GM12878 (cell line): ENCODE results near the gene HERC5. TPM values are rescaled to one million over a fixed set of nuclear protein-coding genes. Genes with fewer than 3 reads are reported as not detected.
"Not testable (repeated sequence)": the region's sequence is repeated elsewhere in the genome, so short reads cannot be mapped to it uniquely, and the experiment has no call there.

Source experiments
- ATAC-seq: fragments of 200-7000 bp; cut with Tn5 transposase; 3 replicates; pipeline ENCODE4 v1.9.1; 2020; ENCODE audit warnings: mild to moderate bottlenecking, moderate library complexity
- BruUV-seq: library from RNA; stranded (reverse); fragments of 400-500 nt; replicated peaks from 2 replicates; lab custom pipeline; 2021; lab: Mats Ljungman, UMichigan
- CTCF ChIA-PET: fragments of 300-600 bp; sonication (Branson Sonifier 250); formaldehyde crosslinking; extraction: SDS; loops from one replicate; lab custom pipeline; 2021; ENCODE audit warnings: inconsistent platforms; lab: Yijun Ruan, JAX
- POLR2A ChIA-PET: fragments of 350-600 bp; formaldehyde crosslinking; extraction: SDS; loops from one replicate; lab custom pipeline; 2021; ENCODE audit warnings: inconsistent platforms; lab: Charles Lee
- RAD21 ChIA-PET: fragments of 300-600 bp; sonication (Branson Sonifier 250); formaldehyde crosslinking; loops from one replicate; lab custom pipeline; 2023; ENCODE audit warnings: antibody characterized with exemption; ENCODE audit not compliant: unreplicated experiment; lab: Charles Lee
- SMC1A ChIA-PET: fragments of 300-600 bp; sonication (Branson Sonifier 250); formaldehyde crosslinking; loops from one replicate; lab custom pipeline; 2023; ENCODE audit not compliant: unreplicated experiment, uncharacterized antibody; lab: Charles Lee
- DNase-seq: peaks from one replicate; pipeline ENCODE4 v3.0.0-alpha.2; 2011; ENCODE audit warnings: low read depth, low spot score
- FAIRE-seq: peaks from 3 replicates; lab custom pipeline; 2011; peaks lifted over from hg19 to GRCh38; lab: Jason Lieb, UNC
- H2AFZ ChIP-seq: 2 replicates; pipeline ENCODE4 v1.6.0; 2011; ENCODE audit warnings: low read depth, low read length, control low read depth; ENCODE audit not compliant: control insufficient read depth
- H3K27ac ChIP-seq: 2 replicates; pipeline ENCODE4 v1.5.1; 2011; ENCODE audit warnings: control low read depth; ENCODE audit not compliant: control insufficient read depth, insufficient read depth
- H3K27me3 ChIP-seq, 2 experiments: replicated peaks in 1 of 2; 2 replicates each; pipeline versions ENCODE4 v1.6.0 to v1.6.1; 2011; ENCODE audit warnings: low read length in 1 of 2; ENCODE audit not compliant: control insufficient read depth in 2 of 2, insufficient read depth in 2 of 2
- H3K36me3 ChIP-seq, 2 experiments: 2 replicates each; pipeline ENCODE4 v1.5.1; 2011; ENCODE audit warnings: low read length in 1 of 2; ENCODE audit not compliant: control insufficient read depth in 2 of 2, insufficient read depth in 2 of 2
- H3K4me1 ChIP-seq: 2 replicates; pipeline ENCODE4 v1.6.1; 2011; ENCODE audit warnings: mild to moderate bottlenecking, low read length, moderate library complexity, mixed read lengths; ENCODE audit not compliant: control insufficient read depth, insufficient read depth
- H3K4me2 ChIP-seq: 2 replicates; pipeline ENCODE4 v1.6.0; 2011; ENCODE audit warnings: control low read depth; ENCODE audit not compliant: control insufficient read depth, insufficient read depth
- H3K4me3 ChIP-seq: fragments of 200-600 bp; sonication (generic); 2 replicates; pipeline ENCODE4 v1.5.1; 2016
- H3K79me2 ChIP-seq: 2 replicates; pipeline ENCODE4 v1.6.0; 2011; ENCODE audit warnings: low read length; ENCODE audit not compliant: control insufficient read depth, insufficient read depth
- H3K9ac ChIP-seq: 2 replicates; pipeline ENCODE4 v1.8.0; 2011; ENCODE audit warnings: low read length, control low read depth, mixed read lengths; ENCODE audit not compliant: control insufficient read depth, insufficient read depth
- H3K9me3 ChIP-seq: replicated peaks from 3 replicates; pipeline ENCODE4 v1.5.1; 2011; ENCODE audit warnings: mild to moderate bottlenecking, low read length; ENCODE audit not compliant: control insufficient read depth, insufficient read depth
- H4K20me1 ChIP-seq: 2 replicates; pipeline ENCODE4 v1.6.0; 2011; ENCODE audit not compliant: control insufficient read depth, insufficient read depth
- HDAC2 ChIP-seq: fragments of 200-600 bp; sonication (generic); IDR thresholded peaks from 2 replicates; pipeline ENCODE4 v1.6.1; 2017
- IKZF1 ChIP-seq: fragments of 450-650 bp; conservative IDR thresholded peaks from 2 replicates; pipeline ENCODE4 v1.6.1; 2017; ENCODE audit warnings: antibody characterized with exemption, mild to moderate bottlenecking
- KDM1A ChIP-seq: fragments of 200-600 bp; sonication (generic); IDR thresholded peaks from 2 replicates; pipeline ENCODE4 v1.6.1; 2016; ENCODE audit warnings: borderline replicate concordance
- RELB ChIP-seq: fragments of 450-650 bp; IDR thresholded peaks from 2 replicates; pipeline ENCODE4 v1.6.1; 2017; ENCODE audit warnings: low read depth, mild to moderate bottlenecking, moderate library complexity
- REST ChIP-seq: IDR thresholded peaks from 2 replicates; pipeline ENCODE4 v1.6.1; 2012; ENCODE audit warnings: mild to moderate bottlenecking, low read depth, low read length
- USF2 ChIP-seq: IDR thresholded peaks from 2 replicates; pipeline ENCODE4 v1.6.1; 2011; ENCODE audit warnings: low read depth, low read length, improper control_type of control experiment, borderline replicate concordance
- WGBS: methylation state at CpG from one replicate; pipeline ENCODE4 v1.1.6; 2016; ENCODE audit warnings: low lambda C conversion rate; ENCODE audit not compliant: insufficient replicate concordance, insufficient coverage; ENCODE audit errors: missing lambda C conversion rate; 5-methylcytosine and 5-hydroxymethylcytosine counted together
- in situ Hi-C: fragments of 300-500 bp; cut with MboI; formaldehyde crosslinking; loops from 9 replicates; pipeline ENCODE4 v1.14.3; 2018; ENCODE audit warnings: mixed read lengths
- intact Hi-C: fragments of 100-400 bp; cut with micrococcal nuclease; formaldehyde crosslinking; loops from one replicate; pipeline ENCODE4 v1.14.2; 2022; ENCODE audit not compliant: unreplicated experiment
- polyA plus RNA-seq, 11 experiments: library from polyadenylated mRNA; depleted of rRNA in 4 of 11; unstranded in 6 of 11; stranded (reverse) in 5 of 11; fragments of >200 nt; fragmentation: Nextera tagmentation in 4 of 11; fragmentation: Illumina TruSeq in 1 of 11; extraction: Ambion mirVana in 4 of 11; extraction: Trizol in 1 of 11; gene quantifications; 1 replicate in 1 of 11; 2 replicates in 10 of 11; pipeline versions ENCODE4 v1.2.1 to v1.2.3, GENCODE V29; 2011 to 2016; ENCODE audit warnings: inconsistent platforms in 2 of 11, missing spikeins in 2 of 11, low read depth in 1 of 11
- total RNA-seq, 4 experiments: library from RNA; depleted of rRNA in 3 of 4; stranded (reverse); fragments of >200 nt in 3 of 4; fragmentation: Illumina TruSeq in 1 of 4; extraction: Trizol in 1 of 4; gene quantifications; 2 replicates each; pipeline versions ENCODE4 v1.2.1 to v1.2.3, GENCODE V29; 2013 to 2021

Gene HERC5
- total and polyA plus RNA-seq, 10 of the 15 experiments (the other 5 are each of a cell fraction or from before 2014, with no cell fraction given), result 12.5 to 60.7 (median 25.1) TPM

- TF ChIP-seq REST (no peak), KDM1A (no peak)
These were observed 27.5 kb upstream of the HERC5 start (continued) for GRCh38 chr4:88429401-88429800.

- ChIA-PET CTCF (interaction anchor here (1.2 kb wide), 1 partner anchor 8 kb away, joined by 3 read pairs; no protein-coding TSS in a partner anchor), RAD21 (no interaction called here), POLR2A (interaction anchor here (1.1 kb wide), 2 partner anchors 8 to 19 kb away, joined by 3 read pairs; no protein-coding TSS in a partner anchor), SMC1A (no interaction called here)
- Histone ChIP-seq H4K20me1 (no peaks in the 10 kb centered on the region), H3K79me2 (no peaks in the 10 kb centered on the region), H3K27me3 (no peaks in the 10 kb centered on the region), H3K9ac (no peak overlapping the region), H2AFZ (no peak overlapping the region), H3K4me3 (no peak overlapping the region), H3K4me1 (no peaks in the 10 kb centered on the region), H3K27ac (no peak overlapping the region), H3K9me3 (no peaks in the 10 kb centered on the region; the same call in 2 of the 3 replicates), H3K4me2 (no peak overlapping the region), H3K36me3 (peaks cover 0 to 8% of the 10 kb centered on the region in 2 experiments; a peak in 2 of 4 replicates)
- intact Hi-C loops, result no loop called here
- WGBS, result 93% methylated on average over 1 of the region's 1 CpG
- in situ Hi-C loops, result no loop called here
- no TSS peak for BruUV-seq
- peak; percentile 57 for FAIRE-seq
- no peak for TF ChIP-seq IKZF1
- TF ChIP-seq USF2, result no peak
- no peak for TF ChIP-seq RELB
- TF ChIP-seq HDAC2, result no peak
- no peak for ATAC-seq
- DNase-seq, result no peak
These were observed 20.8 kb upstream of the HERC5 start for GRCh38 chr4:88435987-88436693.

GRCh38 chr4:88437873-88438272, 19.0 kb upstream of the HERC5 start:
- RAD21 ChIA-PET, result interaction anchor here (0.7 to 1.5 kb wide), 4 partner anchors 17 to 1012 kb away, joined by 3 to 5 read pairs (median 4); partner anchors contain the start of gene HERC5
- H4K20me1 ChIP-seq, BruUV-seq, H3K4me1 ChIP-seq, H3K79me2 ChIP-seq, ATAC-seq, FAIRE-seq, H3K4me3 ChIP-seq, H3K9me3 ChIP-seq, H2AFZ ChIP-seq, H3K4me2 ChIP-seq, H3K27me3 ChIP-seq, H3K9ac ChIP-seq, in situ Hi-C loops, H3K27ac ChIP-seq, intact Hi-C loops, DNase-seq: not testable (repeated sequence)
- CTCF ChIA-PET, result interaction anchor here (0.9 to 1.6 kb wide), 5 partner anchors 11 to 219 kb away, joined by 3 to 5 read pairs (median 4); partner anchors contain the start of gene HERC6
- SMC1A ChIA-PET, result interaction anchor here (1.1 to 2.3 kb wide), 5 partner anchors 9 to 25 kb away, joined by 3 to 11 read pairs (median 6); partner anchors contain the start of gene HERC5
- peaks cover 0 to 11% of the 10 kb centered on the region in 2 experiments; a peak in 2 of 4 replicates for H3K36me3 ChIP-seq
- POLR2A ChIA-PET, result interaction anchor here (0.6 to 1.8 kb wide), 3 partner anchors 14 to 378 kb away, joined by 3 to 4 read pairs (median 3); no protein-coding TSS in a partner anchor
- 86% methylated on average over 4 of the region's 4 CpGs for WGBS
